ENCODE results near the gene TMEM30B.
A peak's percentile ranks its signal among the peaks of the same experiment; 100 is the strongest.

GRCh38 chr14:61322011-61322798, 41.1 kb upstream of the TMEM30B start:
- no peak for TF ChIP-seq CTCF (IDR thresholded peaks at IDR 0.05; ENCODE audit: insufficient read depth, low read depth, low read length)
- TF ChIP-seq EZH2 (IDR thresholded peaks at IDR 0.05; ENCODE audit: insufficient read depth, low read length), result peak; percentile 62
